GM18498 (cell line): ENCODE data around the gene SORL1.

Source experiments
- ATAC-seq: cut with Tn5 transposase; IDR thresholded peaks from one replicate; pipeline ENCODE4 v1.9.1; 2021; ENCODE audit warnings: mild to moderate bottlenecking, moderate library complexity; ENCODE audit not compliant: unreplicated experiment

The SORL1 gene

DNA sequence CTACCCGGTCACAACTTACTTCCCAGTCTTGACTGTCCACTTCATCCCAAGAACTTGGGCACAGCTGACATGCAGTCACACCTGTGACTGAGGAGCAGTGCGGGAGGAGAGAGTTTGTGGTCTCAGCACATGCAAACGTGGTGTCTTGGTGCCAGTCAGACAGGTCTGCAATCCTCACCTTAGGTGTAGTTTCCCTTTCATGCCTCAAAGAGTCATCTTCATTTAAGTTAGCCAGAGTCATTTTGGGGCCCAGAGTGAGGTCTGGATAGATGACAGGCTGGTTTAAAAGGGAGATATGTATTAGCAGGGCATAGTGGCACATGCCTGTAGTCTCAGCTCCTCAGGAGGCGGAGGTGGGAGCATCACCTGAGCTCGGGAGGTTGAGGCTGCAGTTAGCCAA, 109.1 kb downstream of the SORL1 start:
- no peak for ATAC-seq

DNA sequence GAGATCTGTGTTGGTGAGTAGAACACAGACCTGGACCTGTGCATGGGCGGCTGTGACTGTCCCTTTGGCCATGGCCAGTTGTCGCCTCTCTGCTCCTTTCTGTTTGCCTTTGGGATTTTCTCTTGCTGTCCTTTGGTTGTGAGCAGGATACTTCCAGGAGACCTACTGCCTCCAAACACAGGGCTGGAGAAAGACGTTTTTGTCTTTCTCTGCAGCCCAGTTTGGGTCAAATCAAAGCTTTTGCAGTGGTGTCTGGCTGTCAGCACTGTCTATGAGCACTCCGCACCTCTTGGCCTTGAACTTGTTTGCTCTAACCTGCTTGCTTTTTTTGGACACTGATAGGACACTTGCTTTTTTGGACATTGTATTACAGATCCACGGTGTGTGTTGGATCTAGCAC, 109.6 kb downstream of the SORL1 start:
- no peak for ATAC-seq

DNA sequence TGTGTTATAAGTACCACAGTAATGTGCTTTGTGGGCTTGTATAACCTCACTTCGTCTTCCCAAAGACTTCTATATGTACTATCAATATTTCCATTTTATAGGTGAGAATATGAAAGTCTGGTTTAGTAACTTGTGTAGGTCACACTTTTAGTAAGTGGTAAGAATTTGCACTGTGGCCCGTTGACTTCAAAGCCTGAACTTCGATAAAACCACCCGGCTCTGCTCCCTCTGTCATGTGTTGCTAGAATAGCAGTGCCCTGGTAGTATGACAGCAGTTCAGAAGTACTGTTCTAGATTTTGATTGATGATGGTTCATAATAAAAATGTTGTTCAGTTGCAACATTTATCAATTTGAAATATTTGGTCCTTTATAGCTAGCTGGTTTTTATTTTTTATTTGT, 110.9 kb downstream of the SORL1 start:
- ATAC-seq: no peak

DNA sequence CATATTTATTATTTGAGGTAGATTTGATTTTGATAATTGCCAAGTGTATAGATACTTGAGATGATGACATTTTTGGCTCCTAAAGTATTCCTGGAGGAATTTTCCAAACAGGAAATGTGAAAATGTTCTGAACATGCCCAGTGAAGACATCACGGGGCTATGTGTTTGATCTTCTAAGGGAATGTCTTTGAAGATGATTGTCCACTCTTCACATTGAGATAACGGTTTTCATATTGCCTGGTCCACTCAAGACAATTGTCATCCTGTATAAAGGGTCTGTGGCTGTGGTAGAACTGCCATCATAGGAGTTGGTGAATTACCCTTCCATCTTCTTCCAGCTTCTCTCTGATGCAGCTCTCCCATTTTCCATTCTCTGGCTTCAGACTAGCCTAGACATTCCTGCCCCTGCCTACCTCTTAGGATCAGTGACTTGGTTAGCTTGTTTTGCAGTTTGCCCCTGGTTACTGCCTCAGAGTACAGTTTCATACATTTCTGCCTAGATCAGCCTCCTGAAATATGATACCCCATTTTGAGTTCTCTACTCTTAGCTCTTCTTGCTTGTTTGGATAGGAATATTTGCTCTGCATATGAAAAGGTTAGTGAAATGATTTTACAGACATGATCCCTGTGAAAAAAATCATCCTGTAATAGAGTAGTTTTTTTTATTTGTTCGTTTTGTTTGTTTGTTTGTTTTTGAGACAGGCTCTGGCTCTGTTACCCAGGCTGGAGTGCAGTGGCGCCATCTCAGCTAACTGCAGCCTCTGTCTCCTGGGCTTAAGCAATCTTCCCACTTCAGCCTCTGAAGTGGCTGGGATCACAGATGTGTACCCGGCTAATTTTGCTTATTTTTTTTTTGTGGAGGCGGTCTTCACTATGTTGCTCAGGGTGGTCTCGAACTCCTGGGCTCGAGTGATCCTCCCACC, 112.0 kb downstream of the SORL1 start:
- ATAC-seq: no peak

DNA sequence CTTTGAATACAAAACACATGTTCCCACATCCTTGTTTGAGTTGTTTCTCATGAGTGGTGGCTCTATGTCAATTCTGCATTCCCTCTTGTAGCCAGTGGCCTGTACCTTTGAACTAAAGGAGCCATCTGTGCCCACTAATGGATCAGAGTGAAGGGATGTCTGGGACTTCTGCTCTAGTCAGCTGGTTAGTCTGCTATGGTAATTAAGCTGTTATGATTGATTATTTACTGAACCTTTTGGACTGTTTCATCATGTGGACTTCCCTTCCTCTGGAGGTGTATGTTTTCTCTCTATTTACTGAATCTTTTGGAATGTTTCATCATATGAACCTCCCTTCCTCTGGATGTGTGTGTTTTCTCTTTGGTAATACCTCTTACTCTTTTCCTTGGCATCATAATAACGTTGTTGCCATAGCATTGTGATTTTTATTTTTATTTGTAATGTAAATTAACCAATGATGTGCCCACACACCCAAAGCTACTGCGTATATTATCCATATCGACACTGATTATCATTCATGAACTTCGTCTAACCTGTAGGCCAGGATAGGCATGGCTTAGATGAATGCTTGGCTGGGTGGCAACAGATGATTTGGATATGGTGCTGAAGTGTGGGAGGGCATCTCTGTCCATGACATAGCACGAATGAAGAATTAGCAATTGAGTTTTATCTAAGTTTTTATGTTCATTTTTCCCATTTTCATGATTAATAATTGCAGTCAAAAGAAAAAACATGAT, 113.0 kb downstream of the SORL1 start:
- ATAC-seq: no peak

DNA sequence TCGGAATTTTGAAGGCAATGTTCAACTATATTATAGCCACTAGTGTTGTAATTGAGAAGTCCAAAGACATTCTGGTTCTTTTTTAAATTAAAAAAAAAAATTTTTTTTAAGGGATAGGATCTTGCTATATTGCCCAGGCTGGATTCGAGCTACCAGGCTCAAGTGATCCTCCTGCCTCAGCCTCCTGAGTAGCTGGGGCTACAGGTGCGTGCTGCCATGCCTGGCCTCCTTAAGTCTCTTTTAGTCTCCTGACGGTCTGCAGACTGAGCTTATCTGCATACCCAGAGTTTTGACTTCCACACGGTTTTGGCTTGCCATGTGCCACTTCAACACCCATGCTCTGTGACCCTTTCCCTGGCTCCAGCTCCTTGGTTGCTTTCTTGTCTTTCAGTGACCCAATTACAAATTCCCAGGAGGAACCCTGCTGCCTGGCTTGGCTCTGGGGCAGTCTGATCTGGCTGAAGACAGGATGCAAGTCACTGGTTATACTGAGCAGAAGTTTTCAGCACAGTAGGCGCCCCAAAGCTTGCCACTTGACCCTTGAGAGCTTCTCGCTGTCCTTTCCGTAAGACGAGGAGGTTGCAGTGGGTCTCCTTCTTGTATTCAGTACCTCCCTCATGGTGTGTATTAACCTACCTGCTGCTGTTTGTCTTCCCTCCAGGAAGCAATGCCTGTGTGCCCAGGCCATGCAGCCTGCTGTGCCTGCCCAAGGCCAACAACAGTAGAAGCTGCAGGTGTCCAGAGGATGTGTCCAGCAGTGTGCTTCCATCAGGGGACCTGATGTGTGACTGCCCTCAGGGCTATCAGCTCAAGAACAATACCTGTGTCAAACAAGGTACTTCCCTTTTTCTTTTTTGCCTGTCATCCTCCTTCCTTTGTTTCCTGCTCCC, 114.4 kb downstream of the SORL1 start:
- no peak for ATAC-seq

DNA sequence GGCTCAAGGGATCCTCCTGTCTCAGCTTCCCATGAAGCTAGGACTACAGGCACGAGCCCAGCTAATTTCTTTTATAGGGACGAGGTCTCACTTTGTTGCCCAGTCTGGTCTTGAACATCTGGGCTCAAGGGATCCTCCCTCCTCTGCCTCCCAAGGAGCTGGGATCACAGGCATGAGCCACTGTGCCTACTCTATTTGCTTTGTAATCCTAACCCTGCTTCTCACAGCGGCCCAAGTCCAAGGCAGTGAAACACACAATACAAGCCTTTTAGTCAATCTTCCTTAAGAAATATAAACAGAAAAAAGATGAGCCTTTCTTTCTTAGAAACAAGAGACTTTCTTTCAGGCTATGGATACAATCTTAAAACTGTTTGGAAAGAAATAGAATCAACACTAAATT, 115.9 kb downstream of the SORL1 start:
- no peak for ATAC-seq

DNA sequence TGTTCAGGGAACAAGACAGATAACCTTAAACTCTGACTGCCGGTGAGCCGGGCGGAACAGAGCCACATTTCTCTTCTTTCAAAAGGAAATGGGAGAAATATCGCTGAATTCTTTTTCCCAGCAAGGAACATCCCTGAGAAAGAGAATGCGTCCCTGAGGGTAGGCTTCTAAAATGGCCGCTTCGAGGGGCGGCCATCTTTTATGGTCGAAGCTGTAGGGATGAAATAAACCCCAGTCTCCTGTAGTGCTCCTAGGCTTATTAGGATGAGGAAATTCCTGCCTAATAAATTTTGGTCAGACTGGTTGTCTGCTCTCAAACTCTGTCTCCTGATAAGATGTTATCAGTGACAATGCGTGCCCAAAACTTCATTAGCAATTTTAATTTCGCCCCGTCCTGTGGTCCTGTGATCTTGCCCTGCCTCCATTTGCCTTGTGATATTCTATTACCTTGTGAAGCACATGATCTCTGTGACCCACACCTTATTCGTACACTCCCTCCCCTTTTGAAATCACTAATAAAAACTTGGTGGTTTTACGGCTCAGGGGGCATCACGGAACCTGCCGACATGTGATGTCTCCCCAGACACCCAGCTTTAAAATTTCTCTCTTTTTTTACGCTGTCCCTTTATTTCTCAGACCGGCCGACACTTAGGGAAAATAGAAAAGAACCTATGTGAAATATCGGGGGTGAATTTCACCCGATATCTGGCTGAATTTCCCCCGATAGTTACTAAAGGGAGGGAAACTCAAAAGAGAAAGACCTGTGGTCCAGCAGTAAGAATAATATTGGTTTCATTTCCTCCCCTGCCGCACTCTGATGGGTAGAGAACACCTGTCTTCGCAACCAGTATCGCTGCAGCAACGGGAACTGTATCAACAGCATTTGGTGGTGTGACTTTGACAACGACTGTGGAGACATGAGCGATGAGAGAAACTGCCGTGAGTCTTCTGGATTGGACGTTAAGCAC, 117.5 kb downstream of the SORL1 start:
- ATAC-seq: peak; percentile 99

DNA sequence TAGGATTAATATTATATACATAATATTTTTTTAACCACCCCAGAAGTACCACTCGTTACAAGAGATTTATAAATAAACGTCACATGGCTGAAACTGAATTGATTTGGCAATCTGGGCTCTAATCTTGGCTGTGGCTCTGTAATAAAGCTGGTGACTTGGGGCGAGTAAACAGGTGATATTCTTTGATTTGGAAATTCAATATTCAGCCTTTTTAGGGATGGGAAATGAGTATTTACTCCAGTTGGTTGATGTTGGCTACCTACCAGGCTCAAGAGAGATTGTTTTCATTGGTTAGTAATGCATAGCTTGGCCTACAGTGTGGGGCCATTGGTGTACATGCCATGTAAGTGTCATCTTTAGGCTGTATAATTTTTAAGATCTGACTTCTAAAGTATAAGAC, 118.3 kb downstream of the SORL1 start:
- no peak for ATAC-seq

DNA sequence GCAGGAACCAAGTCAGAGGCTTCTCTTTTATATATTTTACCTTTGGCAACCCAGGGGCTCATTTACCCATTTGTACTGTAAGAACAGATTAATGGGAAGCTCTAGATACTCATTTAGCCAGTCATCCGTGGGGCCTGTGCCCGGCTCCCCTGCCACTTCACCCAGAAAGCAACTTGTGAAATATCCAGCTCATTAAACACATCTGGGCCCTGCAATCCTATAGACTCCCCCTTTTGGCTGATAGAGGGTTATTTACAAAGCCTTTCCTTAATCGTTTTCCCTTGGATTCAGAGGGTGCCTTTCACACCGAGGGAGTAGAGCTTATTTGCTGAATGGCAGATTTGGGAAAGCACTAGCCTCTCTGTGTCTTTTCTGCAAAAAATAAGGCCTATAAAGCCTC, 119.4 kb downstream of the SORL1 start:
- ATAC-seq: no peak

DNA sequence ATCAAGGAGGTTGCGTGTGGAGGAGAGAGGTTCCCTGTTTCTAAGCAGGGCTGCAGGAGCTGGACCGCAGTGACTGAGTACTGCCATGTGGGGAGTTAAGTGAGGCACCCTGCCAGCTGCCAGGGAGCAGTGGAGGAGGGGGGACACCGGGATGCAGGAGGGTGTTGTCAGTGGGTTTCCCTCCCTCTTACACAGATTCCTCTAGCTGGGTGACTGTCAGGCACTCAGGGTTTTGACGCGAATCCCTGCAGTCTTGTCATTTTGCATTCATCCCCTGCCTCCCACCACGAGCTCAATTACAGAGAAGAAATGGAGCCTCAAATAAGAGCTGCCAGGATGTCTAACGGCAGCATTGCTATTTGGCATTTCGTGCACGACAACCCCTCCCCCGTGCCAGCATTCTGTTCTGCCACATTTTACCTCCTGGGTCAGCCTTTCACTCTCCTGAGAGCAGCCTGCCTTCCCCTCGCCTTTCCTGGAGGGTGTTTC, 120.5 kb downstream of the SORL1 start:
- ATAC-seq: no peak

DNA sequence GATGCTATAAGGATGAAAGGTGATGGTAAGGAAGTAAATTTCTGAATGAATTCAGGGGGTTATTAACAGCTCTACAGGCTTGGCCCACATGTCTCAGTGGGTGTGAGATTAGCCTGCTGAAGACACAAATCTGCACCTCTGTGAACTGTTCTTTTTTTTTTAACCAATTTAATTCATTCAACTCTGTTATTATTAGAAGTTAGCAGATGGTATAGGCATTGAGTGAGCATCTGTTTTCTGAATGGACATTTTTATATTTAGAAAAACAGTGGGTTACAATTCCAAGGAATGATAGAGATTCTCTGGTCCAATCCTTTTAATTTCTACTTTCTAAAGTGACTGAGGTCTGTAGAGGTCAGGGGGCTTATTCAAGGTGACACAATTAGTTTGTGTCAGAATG, 122.7 kb downstream of the SORL1 start:
- no peak for ATAC-seq

DNA sequence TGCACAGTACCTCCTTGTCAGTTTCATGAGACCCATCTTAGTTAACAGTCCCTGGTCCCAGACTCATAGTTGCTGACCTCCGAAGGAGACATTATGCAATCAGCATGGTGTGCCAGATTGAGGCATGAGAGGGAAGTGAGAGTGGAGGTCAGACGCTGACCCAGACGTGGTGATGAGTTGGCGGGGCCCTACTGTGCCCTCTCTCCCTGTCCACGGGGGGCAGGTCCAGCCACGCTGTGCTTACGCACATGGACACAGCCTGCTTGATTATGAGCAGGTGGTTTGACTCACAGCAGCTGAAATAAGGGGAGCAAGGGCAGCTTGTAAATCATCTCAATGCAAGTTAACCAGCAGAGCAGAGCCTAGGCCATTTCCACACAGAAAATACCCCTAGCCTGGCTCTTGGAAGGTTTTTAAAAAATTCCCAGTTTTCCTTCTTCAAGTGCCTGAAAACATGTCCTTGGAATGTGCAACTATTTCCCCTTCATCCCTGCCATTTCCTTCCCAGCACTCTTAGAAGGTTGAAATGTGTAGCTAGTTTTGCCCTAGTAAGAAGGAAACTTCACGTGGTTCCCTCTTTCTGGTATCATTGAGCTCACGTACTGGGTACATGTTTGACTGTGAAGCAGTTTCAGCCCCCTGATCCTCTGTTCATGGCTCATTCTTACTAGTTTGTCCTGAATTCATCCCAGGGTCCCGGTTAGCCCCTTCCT, 123.3 kb downstream of the SORL1 start:
- ATAC-seq: peak; percentile 66

DNA sequence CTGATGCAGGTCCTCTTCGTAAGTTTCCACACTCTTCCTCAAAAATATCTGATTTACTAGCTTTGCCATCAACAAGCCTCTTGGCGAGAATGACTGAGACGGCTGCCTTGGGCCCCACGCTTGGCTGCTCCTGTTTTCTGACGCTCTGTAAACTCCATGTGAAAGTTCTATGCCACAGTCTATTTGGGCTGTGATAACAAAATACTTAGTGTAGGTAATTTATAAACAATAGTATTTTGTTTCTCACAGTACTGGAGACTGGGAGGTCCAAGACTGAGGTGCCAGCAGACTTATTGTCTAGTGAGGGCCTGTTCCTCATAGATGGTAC, 123.8 kb downstream of the SORL1 start:
- ATAC-seq: peak; percentile 43

DNA sequence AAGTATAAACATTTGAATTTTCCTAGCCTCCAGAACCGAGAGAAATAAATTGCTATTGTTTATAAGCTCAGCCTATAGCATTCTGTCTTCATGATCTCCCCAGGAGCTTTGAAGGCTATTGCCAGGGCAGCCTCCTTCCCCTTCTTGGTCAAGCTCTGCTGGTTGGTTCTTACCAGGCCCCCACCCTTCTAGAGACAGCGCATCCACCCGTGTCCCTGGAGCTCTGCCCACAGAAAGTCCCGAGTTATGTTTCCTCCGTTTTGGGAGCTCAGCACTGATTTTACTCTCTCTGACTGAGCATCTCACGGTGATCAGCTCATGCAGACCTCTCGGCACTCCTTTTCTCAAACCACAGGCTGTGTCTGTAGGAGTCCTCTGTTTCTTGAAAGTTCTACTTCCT, 124.4 kb downstream of the SORL1 start:
- ATAC-seq: no peak

DNA sequence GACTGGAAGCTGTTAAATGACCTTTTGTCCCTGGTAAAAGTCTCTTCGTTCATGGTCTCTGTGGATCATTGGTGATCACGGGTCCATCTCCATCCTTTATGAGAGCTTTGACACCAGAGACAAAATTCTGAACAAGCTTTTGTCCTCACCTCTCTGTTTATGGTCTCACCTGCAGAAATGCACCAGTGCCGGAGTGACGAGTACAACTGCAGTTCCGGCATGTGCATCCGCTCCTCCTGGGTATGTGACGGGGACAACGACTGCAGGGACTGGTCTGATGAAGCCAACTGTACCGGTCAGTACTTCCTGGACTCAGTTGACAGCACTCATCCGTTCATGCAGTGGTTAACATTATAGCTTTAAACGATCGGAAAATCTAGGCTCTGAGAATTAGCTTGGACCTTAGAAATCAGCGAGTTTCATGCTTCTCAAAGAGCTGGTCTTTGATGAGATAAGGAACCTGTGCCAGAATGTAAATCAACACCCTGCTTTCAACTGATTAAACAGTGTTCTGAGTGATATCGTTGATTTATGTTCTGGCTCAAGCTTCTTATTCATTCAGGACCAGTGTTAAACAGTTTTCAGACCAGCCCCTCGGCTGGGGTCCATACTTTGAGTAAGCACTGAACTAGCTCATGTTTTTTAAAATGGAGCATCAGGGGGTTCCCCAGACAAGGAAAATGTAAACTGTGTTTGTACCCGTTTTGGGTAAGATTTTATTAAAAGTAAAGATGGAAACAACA, 125.2 kb downstream of the SORL1 start:
- no peak for ATAC-seq

DNA sequence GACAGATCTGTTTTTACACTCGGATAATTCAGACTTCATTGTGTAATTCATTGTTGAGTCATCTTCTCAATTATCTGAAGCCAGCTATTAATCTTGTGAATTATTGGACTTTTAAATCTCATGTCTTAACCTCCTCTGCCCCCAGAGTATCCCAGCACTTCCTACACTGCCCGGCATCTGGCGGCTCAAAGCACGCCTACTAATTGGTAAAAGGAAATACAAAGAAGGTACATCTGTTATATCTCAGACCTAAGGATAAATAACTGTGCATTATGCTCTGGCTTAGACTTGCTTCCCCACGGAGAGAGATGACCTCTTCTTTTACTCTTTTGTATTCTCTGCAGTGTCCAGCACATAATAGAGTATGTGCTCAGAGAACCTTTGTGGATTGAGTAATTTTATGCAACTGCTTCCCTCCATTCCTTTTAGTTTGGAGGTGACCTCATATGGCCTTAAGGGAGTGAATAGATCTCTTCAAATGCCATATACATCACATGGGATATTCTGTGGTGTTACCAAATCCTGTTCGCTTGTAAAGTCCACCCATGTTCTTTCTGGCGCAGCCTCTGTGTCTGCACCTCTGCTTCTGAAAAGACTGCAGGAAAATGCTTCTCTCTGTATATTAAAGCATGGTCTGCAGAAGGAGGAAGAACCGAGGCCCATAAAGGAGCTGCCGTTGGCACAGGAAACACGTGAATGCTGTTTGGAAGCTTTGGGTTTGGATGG, 126.3 kb downstream of the SORL1 start:
- no peak for ATAC-seq

DNA sequence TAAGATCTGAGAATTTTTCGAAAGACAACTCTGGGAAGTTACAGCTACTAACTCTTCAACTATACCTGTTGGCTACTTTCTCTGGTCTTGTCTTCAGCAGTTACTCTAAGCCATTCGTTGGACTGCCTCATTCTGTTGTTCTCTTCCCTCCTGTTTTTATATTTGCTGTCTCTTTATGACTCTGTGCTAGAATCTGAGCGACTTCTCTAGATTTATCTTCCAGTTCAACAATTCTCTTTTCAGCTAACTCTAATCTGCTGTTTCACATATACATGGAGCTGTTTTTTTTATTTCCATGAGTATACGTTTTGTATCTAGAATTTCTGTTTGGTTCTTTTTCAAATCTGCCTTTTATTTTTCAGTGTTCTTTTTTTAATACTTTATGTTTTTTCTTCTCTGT, 128.0 kb downstream of the SORL1 start:
- no peak for ATAC-seq
